PFSK-1 (cell line): ENCODE data around the gene GAS5.
A peak's percentile ranks its signal among the peaks of the same experiment; 100 is the strongest.

Source experiments
- POLR2AphosphoS5 ChIP-seq: IDR thresholded peaks from 2 replicates; pipeline ENCODE4 v1.6.1; 2012; ENCODE audit warnings: low read depth, mild to moderate bottlenecking, control low read depth, low read length, moderate library complexity
- SIN3A ChIP-seq: IDR thresholded peaks from 2 replicates; pipeline ENCODE4 v1.6.1; 2012; ENCODE audit warnings: mild to moderate bottlenecking, low read length, moderate library complexity, borderline replicate concordance; ENCODE audit not compliant: insufficient read depth

GRCh38 chr1:173863224-173864161 is 4.3 kb downstream of the GAS5 start:
- TF ChIP-seq SIN3A (0 out of 2 replicates have a peak, but pooled peaks have one; percentile 2), POLR2AphosphoS5 (peak; percentile 52)
